GM12878 (cell line): ENCODE results near the gene CLECL1. TPM values are rescaled to one million over a fixed set of nuclear protein-coding genes. Genes with fewer than 3 reads are reported as not detected.

Source experiments
- ATAC-seq: fragments of 200-7000 bp; cut with Tn5 transposase; 3 replicates; pipeline ENCODE4 v1.9.1; 2020; ENCODE audit warnings: mild to moderate bottlenecking, moderate library complexity
- BruUV-seq: library from RNA; stranded (reverse); fragments of 400-500 nt; replicated peaks from 2 replicates; lab custom pipeline; 2021; lab: Mats Ljungman, UMichigan
- CTCF ChIA-PET: fragments of 300-600 bp; sonication (Branson Sonifier 250); formaldehyde crosslinking; extraction: SDS; loops from one replicate; lab custom pipeline; 2021; ENCODE audit warnings: inconsistent platforms; lab: Yijun Ruan, JAX
- POLR2A ChIA-PET: fragments of 350-600 bp; formaldehyde crosslinking; extraction: SDS; loops from one replicate; lab custom pipeline; 2021; ENCODE audit warnings: inconsistent platforms; lab: Charles Lee
- RAD21 ChIA-PET: fragments of 300-600 bp; sonication (Branson Sonifier 250); formaldehyde crosslinking; loops from one replicate; lab custom pipeline; 2023; ENCODE audit warnings: antibody characterized with exemption; ENCODE audit not compliant: unreplicated experiment; lab: Charles Lee
- SMC1A ChIA-PET: fragments of 300-600 bp; sonication (Branson Sonifier 250); formaldehyde crosslinking; loops from one replicate; lab custom pipeline; 2023; ENCODE audit not compliant: unreplicated experiment, uncharacterized antibody; lab: Charles Lee
- DNase-seq: peaks from one replicate; pipeline ENCODE4 v3.0.0-alpha.2; 2011; ENCODE audit warnings: low read depth, low spot score
- FAIRE-seq: peaks from 3 replicates; lab custom pipeline; 2011; peaks lifted over from hg19 to GRCh38; lab: Jason Lieb, UNC
- H2AFZ ChIP-seq: 2 replicates; pipeline ENCODE4 v1.6.0; 2011; ENCODE audit warnings: low read depth, low read length, control low read depth; ENCODE audit not compliant: control insufficient read depth
- H3K27ac ChIP-seq: 2 replicates; pipeline ENCODE4 v1.5.1; 2011; ENCODE audit warnings: control low read depth; ENCODE audit not compliant: control insufficient read depth, insufficient read depth
- H3K27me3 ChIP-seq, 2 experiments: replicated peaks in 1 of 2; 2 replicates each; pipeline versions ENCODE4 v1.6.0 to v1.6.1; 2011; ENCODE audit warnings: low read length in 1 of 2; ENCODE audit not compliant: control insufficient read depth in 2 of 2, insufficient read depth in 2 of 2
- H3K36me3 ChIP-seq, 2 experiments: 2 replicates each; pipeline ENCODE4 v1.5.1; 2011; ENCODE audit warnings: low read length in 1 of 2; ENCODE audit not compliant: control insufficient read depth in 2 of 2, insufficient read depth in 2 of 2
- H3K4me1 ChIP-seq: 2 replicates; pipeline ENCODE4 v1.6.1; 2011; ENCODE audit warnings: mild to moderate bottlenecking, low read length, moderate library complexity, mixed read lengths; ENCODE audit not compliant: control insufficient read depth, insufficient read depth
- H3K4me2 ChIP-seq: 2 replicates; pipeline ENCODE4 v1.6.0; 2011; ENCODE audit warnings: control low read depth; ENCODE audit not compliant: control insufficient read depth, insufficient read depth
- H3K4me3 ChIP-seq: fragments of 200-600 bp; sonication (generic); 2 replicates; pipeline ENCODE4 v1.5.1; 2016
- H3K79me2 ChIP-seq: 2 replicates; pipeline ENCODE4 v1.6.0; 2011; ENCODE audit warnings: low read length; ENCODE audit not compliant: control insufficient read depth, insufficient read depth
- H3K9ac ChIP-seq: 2 replicates; pipeline ENCODE4 v1.8.0; 2011; ENCODE audit warnings: low read length, control low read depth, mixed read lengths; ENCODE audit not compliant: control insufficient read depth, insufficient read depth
- H3K9me3 ChIP-seq: replicated peaks from 3 replicates; pipeline ENCODE4 v1.5.1; 2011; ENCODE audit warnings: mild to moderate bottlenecking, low read length; ENCODE audit not compliant: control insufficient read depth, insufficient read depth
- H4K20me1 ChIP-seq: 2 replicates; pipeline ENCODE4 v1.6.0; 2011; ENCODE audit not compliant: control insufficient read depth, insufficient read depth
- CHD1 ChIP-seq: IDR thresholded peaks from 2 replicates; pipeline ENCODE4 v1.6.1; 2012; ENCODE audit warnings: low read depth, low read length, improper control_type of control experiment
- EZH2 ChIP-seq: IDR thresholded peaks from 2 replicates; pipeline ENCODE4 v1.6.1; 2012; ENCODE audit warnings: low read depth, mild to moderate bottlenecking, control low read depth, inconsistent platforms, low read length, borderline replicate concordance; ENCODE audit not compliant: control insufficient read depth
- NFYA ChIP-seq: IDR thresholded peaks from 2 replicates; pipeline ENCODE4 v1.6.1; 2011; ENCODE audit warnings: low read depth, mild to moderate bottlenecking, low read length, improper control_type of control experiment, borderline replicate concordance
- PRDM15 ChIP-seq: fragments of 450-650 bp; formaldehyde crosslinking; IDR thresholded peaks from 2 replicates; pipeline ENCODE4 v1.4.0; 2020; ENCODE audit warnings: mild to moderate bottlenecking, moderate library complexity
- RBBP5 ChIP-seq: fragments of 200-600 bp; sonication (generic); conservative IDR thresholded peaks from 2 replicates; pipeline ENCODE4 v1.6.1; 2016
- REST ChIP-seq: IDR thresholded peaks from 2 replicates; pipeline ENCODE4 v1.6.1; 2012; ENCODE audit warnings: mild to moderate bottlenecking, low read depth, low read length
- SPI1 ChIP-seq: IDR thresholded peaks from 2 replicates; pipeline ENCODE4 v1.6.1; 2011; ENCODE audit warnings: low read depth, mild to moderate bottlenecking, low read length, moderate library complexity, borderline replicate concordance; ENCODE audit not compliant: insufficient read depth
- TCF3 ChIP-seq: IDR thresholded peaks from 2 replicates; pipeline ENCODE4 v1.6.1; 2012; ENCODE audit warnings: low read depth, mild to moderate bottlenecking, low read length, borderline replicate concordance; ENCODE audit not compliant: insufficient read depth
- USF2 ChIP-seq: IDR thresholded peaks from 2 replicates; pipeline ENCODE4 v1.6.1; 2011; ENCODE audit warnings: low read depth, low read length, improper control_type of control experiment, borderline replicate concordance
- ZNF24 ChIP-seq: fragments of 450-650 bp; IDR thresholded peaks from 2 replicates; pipeline ENCODE4 v1.6.1; 2017; ENCODE audit warnings: antibody characterized with exemption, mild to moderate bottlenecking
- ZNF384 ChIP-seq: IDR thresholded peaks from 2 replicates; pipeline ENCODE4 v1.6.1; 2012; ENCODE audit warnings: low read depth, mild to moderate bottlenecking, low read length, improper control_type of control experiment, borderline replicate concordance
- WGBS: methylation state at CpG from one replicate; pipeline ENCODE4 v1.1.6; 2016; ENCODE audit warnings: low lambda C conversion rate; ENCODE audit not compliant: insufficient replicate concordance, insufficient coverage; ENCODE audit errors: missing lambda C conversion rate; 5-methylcytosine and 5-hydroxymethylcytosine counted together
- in situ Hi-C: fragments of 300-500 bp; cut with MboI; formaldehyde crosslinking; loops from 9 replicates; pipeline ENCODE4 v1.14.3; 2018; ENCODE audit warnings: mixed read lengths
- intact Hi-C: fragments of 100-400 bp; cut with micrococcal nuclease; formaldehyde crosslinking; loops from one replicate; pipeline ENCODE4 v1.14.2; 2022; ENCODE audit not compliant: unreplicated experiment
- polyA plus RNA-seq, 11 experiments: library from polyadenylated mRNA; depleted of rRNA in 4 of 11; unstranded in 6 of 11; stranded (reverse) in 5 of 11; fragments of >200 nt; fragmentation: Nextera tagmentation in 4 of 11; fragmentation: Illumina TruSeq in 1 of 11; extraction: Ambion mirVana in 4 of 11; extraction: Trizol in 1 of 11; gene quantifications; 1 replicate in 1 of 11; 2 replicates in 10 of 11; pipeline versions ENCODE4 v1.2.1 to v1.2.3, GENCODE V29; 2011 to 2016; ENCODE audit warnings: inconsistent platforms in 2 of 11, missing spikeins in 2 of 11, low read depth in 1 of 11
- total RNA-seq, 4 experiments: library from RNA; depleted of rRNA in 3 of 4; stranded (reverse); fragments of >200 nt in 3 of 4; fragmentation: Illumina TruSeq in 1 of 4; extraction: Trizol in 1 of 4; gene quantifications; 2 replicates each; pipeline versions ENCODE4 v1.2.1 to v1.2.3, GENCODE V29; 2013 to 2021

Gene CLECL1
- total and polyA plus RNA-seq, 10 of the 15 experiments (the other 5 are each of a cell fraction or from before 2014, with no cell fraction given): 4.6 to 56.5 (median 46.4) TPM

GRCh38 chr12:9741726-9742125, 8.8 kb upstream of the CLECL1 start:
- BruUV-seq: no TSS peak
- ChIA-PET CTCF (interaction anchor here (1.2 to 6.1 kb wide), 17 partner anchors 11 to 410 kb away, joined by 3 to 67 read pairs (median 8); no protein-coding TSS in a partner anchor), SMC1A (interaction anchor here (0.7 to 22.8 kb wide), 12 partner anchors 9 to 410 kb away, joined by 3 to 814 read pairs (median 5); no protein-coding TSS in a partner anchor), POLR2A (interaction anchor here (2.0 kb wide), 1 partner anchor 19 kb away, joined by 6 read pairs; the partner anchor contains the start of gene CD69), RAD21 (interaction anchor here (1.1 to 2.7 kb wide), 9 partner anchors 10 to 68 kb away, joined by 3 to 27 read pairs (median 10); no protein-coding TSS in a partner anchor)
- H3K9me3 ChIP-seq: no peaks in the 10 kb centered on the region
- H3K27me3 ChIP-seq: no peaks in the 10 kb centered on the region
- no peak overlapping the region for H3K9ac ChIP-seq
- peak overlapping the region; percentile 72 for H3K27ac ChIP-seq
- ATAC-seq (peak; percentile 82), FAIRE-seq (peak; percentile 83), DNase-seq (peak; percentile 89)
- peaks cover 2% of the 10 kb centered on the region for H3K79me2 ChIP-seq
- peak overlapping the region; percentile 41; the same call in 1 of the 2 replicates for H3K4me2 ChIP-seq
- H3K36me3 ChIP-seq: no peaks in the 10 kb centered on the region
- in situ Hi-C loops (no loop called here), intact Hi-C loops (loop anchor here (10.0 kb wide), 1 partner anchor 273 kb away; the partner anchor contains the start of gene CLEC12B)
- no peak overlapping the region for H2AFZ ChIP-seq
- H4K20me1 ChIP-seq: no peaks in the 10 kb centered on the region
- peaks cover 30% of the 10 kb centered on the region for H3K4me1 ChIP-seq
- WGBS: under 1% methylated on average over 4 of the region's 4 CpGs
- peak overlapping the region; percentile 36; the same call in 1 of the 2 replicates for H3K4me3 ChIP-seq
- TF ChIP-seq NFYA (no peak), REST (peak; percentile 31; the same call in 1 of the 2 replicates), CHD1 (no peak), TCF3 (peak; percentile 97), USF2 (no peak), ZNF24 (peak; percentile 74), ZNF384 (peak; percentile 52; the same call in 1 of the 2 replicates), SPI1 (peak; percentile 97), PRDM15 (CRISPR knock-in tag) (no peak), RBBP5 (no peak), EZH2 (0 out of 2 replicates have a peak, but pooled peaks have one; percentile 86)
